HG03175 (cell line): ENCODE data around the gene CDC14A.
A peak's percentile ranks its signal among the peaks of the same experiment; 100 is the strongest.
"Not testable (repeated sequence)": the region's sequence is repeated elsewhere in the genome, so short reads cannot be mapped to it uniquely, and the experiment has no call there.

Experiments
- ATAC-seq: cut with Tn5 transposase; IDR thresholded peaks from one replicate; pipeline ENCODE4 v1.9.1; 2021; ENCODE audit warnings: mild to moderate bottlenecking, moderate library complexity; ENCODE audit not compliant: unreplicated experiment

Gene CDC14A

DNA sequence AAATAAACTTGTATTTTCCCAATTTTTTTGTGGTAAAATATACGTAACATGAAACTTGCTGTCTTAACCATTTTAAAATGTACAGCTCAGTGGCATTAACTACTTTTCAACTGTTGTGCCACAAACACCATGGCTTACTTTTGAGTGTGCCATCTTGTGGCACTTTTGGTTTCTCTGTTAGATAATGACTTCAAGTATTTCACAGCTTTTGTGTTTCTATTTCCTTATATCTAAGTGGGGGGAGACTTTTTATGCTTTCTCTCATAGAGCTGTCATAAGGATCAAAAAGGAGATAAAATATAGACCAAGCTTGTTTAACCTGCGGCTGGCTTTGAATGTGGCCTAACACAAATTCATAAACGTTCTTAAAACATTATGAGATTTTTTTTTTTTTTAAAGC, 44.3 kb downstream of the CDC14A start:
- ATAC-seq: no peak

DNA sequence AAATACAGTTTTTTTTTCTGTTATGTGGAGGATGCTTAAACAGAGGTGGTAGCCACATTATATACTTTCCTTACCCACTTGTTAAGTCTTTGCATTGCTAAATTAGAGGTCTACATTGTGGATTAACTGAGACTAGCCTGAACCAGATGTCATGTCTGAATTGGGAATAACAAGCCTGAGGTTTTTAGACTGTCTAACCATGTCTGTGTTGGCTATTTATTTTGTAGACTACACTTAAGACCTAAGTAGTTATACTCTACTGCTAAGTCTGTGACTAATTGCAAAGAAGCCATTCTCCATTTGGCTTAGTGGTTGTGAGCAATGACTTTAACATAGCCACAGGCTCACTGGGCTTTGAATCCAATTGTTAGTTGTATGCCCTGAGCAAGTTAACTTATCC, 45.4 kb downstream of the CDC14A start:
- no peak for ATAC-seq

DNA sequence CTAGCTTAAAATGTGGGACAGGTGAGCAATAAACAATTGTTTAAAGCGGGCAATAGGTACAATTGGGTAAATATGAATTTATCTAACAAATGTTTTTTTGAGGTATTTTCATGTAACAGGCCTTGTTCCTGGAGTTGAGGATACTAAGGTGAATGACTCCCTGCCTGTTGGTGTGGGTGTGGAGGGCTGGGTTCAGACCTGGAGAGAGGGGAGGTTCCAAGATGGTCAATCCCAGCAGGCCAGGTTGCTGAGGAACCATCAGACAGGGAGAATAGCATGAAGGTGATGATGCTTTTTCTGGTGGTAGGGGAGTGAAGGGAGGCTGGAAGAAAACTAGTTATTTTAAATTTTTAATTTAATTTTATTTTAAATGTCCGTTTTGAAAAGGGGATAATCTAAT, 46.3 kb downstream of the CDC14A start:
- no peak for ATAC-seq

DNA sequence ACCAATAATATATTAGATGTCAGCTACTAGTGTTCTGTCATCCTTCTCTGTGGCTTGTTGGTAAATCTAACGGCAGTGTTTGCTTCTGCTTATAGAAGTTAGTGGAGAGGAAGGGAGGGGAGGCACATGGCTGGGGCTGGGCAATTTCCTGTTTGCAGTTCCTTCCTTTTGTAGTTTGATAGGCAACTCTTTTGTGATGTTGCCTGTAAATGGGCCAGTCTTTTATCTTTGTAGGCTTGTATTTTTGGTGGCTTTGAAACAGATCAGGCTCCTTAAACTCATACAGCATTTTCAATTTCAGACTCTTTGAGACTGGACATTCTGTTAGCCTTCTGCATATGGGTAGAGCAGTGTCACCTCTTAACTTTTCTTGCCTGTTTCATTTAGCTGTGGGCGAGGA, 48.1 kb downstream of the CDC14A start:
- peak; percentile 70 for ATAC-seq

DNA sequence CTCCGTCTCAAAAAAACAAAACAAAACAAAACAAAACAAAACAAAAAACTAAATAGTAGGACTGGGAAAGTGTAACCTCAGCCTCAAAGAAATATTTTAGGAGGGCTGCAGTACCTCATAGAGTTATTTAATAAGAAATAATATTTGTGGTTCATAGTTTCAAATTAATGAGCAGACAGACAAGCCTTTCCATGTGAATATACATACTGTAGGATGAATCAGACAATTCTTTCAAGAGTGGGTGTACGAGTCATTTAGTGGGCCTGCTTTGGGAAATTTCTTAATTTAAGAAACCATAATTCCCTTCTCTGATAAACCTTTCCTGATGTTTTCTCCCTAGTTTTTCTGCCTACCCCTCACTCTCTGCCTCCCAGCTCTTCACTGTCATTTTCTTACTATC, 52.5 kb downstream of the CDC14A start:
- ATAC-seq: no peak

DNA sequence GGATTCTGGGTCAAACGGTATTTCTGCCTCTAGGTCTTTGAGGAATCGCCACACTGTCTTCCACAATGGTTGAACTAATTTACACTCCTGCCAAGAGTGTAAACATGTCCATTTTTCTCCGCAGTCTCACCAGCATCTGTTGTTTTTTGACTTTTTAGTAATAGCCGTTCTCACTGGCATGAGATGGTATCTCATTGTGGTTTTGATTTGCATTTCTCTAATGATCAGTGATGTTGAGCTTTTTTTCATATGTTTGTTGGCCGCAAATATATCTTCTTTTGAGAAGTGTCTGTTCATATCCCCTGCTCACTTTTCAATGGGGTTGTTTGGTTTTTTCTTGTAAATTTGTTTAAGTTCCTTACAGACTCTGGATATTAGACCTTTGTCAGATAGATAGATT, 53.6 kb downstream of the CDC14A start:
- ATAC-seq: not testable (repeated sequence)

DNA sequence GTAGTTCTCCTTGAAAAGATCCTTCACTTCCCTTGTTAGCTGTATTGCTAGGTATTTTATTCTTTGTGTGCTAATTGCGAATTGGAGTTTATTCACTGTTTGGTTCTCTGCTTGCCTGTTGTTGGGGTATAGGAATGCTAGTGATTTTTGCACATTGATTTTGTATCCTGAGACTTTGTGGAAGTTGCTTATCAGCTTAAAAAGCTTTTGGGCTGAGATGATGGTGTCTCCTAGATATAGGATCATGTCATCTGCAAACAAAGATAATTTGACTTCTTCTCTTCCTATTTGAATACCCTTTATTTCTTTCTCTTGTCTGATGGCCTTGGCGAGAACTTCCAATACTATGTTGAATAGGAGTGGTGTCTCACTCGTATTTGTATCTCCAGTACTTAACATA, 55.1 kb downstream of the CDC14A start:
- ATAC-seq: not testable (repeated sequence)

DNA sequence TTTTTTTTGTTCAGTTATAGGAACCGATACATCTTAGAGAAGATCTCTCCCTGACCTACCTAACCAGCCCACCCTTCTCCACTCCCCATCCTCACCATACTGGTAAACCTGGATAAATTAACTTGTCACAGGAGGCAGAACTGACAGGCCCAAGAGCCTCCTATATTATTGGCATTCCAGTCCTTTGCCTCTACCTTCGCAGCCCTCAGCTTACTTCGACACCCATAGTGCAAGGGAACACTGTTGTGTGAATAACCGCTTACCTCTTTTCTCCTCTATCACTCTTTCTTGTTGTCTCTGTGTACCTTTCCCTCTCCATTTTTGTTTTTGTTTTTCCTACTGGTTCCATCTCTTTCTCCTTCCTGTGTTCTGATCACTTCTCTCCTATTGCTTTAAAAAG, 58.7 kb downstream of the CDC14A start:
- no peak for ATAC-seq

DNA sequence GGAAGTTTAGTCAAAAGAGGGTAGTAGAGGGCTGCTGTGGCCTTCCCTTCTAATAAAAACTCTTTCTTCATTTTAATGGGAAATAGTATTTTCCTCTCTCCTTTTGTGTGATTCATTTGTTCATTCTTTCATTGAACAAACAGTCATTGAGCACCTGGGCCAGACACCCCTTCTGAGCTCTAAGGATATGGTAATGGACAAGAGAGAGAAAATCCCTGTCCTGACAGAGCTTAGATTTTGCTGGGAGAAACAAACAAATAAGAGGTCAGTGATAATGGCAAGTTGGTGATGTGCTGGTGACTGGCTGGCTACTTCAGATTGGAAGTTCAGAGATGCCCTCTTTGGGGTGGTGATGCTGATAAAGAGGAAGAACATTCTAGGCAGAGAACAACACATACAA, 59.3 kb downstream of the CDC14A start:
- no peak for ATAC-seq

DNA sequence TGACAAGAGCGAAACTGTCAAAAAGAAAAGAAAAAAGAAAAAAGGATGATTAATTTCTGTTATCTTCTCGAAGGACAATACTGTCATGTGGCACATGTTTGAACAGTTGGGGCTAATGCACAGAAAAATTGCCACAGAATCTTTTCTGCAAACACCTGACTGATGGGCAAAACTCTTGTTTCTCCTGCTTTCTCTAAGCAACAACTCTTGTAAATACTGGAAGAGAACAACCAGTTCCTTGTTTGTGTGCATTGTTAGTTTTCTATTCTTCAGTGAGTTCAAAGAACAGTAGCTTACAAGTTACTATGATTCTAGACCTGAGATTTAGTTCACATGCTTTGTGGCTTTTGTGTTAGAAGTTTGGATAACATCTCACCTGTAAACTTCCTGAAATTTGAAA, 60.7 kb downstream of the CDC14A start:
- no peak for ATAC-seq

DNA sequence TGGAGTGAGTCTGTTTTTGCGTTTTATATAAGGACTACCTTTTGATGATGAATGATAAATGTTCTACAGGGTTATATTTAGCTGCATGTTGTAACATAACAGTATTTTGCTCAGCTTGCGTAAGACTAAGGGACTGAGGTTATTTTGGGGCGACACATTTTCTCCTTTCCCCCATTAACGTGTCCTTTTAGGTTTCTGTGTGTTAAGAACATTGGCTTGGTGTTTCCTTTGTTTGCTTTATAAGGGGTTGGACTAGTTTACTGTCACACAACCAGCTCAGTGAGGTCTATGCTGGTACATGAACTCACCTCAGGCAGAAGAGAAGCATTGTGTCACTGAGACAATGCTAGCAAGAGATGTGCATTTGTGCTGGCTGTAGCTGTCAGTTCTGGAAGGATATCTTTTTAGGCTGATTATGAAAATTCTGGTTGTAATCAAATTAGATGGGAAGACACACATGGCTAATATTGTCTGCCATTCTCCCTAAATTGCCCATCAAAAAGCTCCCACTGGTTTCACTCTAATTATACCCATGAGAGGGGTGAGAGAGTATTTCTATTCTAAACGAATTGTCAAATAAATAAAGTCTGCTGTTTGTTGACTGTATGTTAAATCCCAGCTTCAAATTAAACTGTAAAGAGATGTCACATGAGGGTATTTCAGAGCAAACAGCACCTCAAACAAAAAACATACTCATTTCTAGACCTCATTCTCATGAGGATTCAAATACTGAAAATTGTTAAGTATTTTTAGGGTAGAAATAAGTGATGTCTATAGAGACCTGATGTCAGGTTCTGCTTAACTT, 62.6 kb downstream of the CDC14A start:
- no peak for ATAC-seq

DNA sequence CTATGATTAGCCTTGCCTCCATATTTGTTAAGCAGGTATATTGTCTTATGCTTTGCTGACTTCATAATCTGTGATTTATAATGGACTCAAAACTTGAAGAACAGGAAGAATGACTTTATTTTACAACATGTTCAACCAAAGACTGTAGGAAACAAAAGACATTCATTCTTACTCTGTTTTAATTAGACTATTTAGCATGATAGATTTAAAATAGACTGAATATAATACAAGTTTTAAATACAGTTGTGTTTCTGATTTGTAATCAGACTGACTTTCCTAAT, 63.1 kb downstream of the CDC14A start:
- no peak for ATAC-seq

DNA sequence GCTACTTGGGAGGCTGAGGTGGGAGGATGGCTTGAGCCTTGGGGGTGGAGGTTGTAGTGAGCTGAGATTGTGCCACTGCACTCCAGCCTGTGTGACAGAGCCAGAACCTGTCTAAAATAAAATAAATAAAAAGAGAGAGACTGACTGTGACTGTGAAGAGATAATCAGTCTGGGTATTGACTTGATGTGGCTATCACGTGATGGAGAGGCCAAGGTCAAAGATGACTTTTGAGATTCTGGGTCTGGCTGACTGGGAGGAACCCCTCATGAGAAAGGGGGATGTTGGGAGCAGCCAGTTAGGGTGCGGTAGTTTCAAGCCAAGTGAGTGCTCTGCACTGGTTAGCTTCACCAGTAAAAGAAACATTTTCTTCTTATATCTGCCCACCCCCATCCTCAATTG, 66.8 kb downstream of the CDC14A start:
- ATAC-seq: no peak

DNA sequence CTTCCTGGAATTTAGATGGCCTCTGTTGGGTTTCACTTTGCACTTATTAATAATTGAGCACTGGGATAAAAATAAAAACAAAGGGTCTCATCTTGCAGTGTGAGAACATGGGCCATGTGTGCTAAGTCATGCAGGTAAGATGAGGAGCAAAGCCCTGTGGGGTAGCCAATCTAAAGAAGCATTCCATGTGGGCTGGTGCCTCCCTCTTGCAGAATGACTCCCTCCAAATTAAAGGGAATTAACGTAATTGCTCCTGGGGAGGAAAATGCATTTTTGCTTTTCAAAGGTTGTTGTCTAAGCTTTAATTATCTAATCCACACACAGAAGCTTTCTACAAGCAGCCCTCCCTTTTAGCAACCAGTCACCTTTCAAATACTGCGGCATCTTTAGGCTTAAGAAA, 69.8 kb downstream of the CDC14A start:
- no peak for ATAC-seq

DNA sequence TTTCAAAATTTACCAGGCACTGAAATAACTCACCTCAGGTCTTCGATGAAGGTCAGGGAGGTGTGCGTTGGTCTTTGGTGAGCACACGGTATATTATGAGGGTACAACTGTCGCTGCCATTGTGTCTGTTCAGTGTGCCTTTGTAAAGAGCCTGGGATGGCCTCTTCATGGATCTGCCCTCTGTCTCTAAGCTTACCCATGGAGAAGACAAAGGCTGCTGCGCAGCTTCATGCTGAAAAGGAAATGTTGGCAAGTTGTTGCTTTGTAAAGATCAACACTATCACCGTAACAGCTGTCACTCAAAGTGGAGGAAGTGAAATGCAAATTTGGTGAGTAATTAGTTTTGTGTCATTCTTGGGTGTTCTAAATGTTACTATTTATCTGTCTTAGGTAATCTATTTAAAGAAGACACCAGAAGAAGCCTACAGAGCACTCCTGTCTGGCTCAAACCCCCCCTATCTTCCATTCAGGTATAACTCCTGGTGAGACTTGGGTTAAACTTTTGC, 71.6 kb downstream of the CDC14A start:
- peak; percentile 82 for ATAC-seq

DNA sequence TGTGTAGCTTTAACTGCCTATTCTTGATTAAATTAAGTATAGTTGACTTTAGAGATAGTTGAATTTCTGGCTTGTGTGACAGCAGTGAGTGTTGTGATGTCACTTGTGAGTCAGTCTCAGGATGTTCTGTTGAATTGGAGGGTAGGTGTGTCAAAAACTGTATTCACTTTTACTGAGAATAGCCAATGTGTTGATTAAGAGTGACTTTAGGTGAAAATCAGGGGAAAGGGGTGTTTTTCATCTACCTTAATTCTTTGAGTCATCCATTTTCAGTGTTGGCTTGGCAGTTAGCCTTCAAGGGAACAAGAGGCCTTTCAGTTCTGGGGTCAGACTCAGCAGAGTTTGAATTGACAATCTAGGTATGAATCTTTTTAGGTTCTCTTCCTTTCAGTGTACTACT, 75.9 kb downstream of the CDC14A start:
- ATAC-seq: no peak

DNA sequence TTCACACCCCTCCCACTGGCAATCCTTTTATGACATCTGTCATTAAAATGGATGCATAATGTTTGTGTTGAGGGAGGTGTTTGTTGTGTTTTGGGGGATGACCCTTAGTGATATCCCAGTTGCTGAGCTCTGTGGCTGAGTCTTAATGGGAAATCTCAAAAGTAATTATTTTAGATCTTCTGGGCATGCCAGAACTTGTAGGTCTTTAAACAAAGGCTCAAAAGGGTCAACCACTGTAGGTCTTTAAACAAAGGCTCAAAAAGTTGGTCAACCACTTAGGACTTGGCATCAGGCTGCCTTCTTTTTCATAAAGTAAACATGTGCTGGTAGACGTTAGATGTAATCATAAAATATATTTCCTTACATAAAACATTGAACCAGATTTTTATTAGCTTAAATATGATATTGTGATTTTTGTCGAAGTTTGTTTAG, 78.0 kb downstream of the CDC14A start:
- ATAC-seq: no peak

DNA sequence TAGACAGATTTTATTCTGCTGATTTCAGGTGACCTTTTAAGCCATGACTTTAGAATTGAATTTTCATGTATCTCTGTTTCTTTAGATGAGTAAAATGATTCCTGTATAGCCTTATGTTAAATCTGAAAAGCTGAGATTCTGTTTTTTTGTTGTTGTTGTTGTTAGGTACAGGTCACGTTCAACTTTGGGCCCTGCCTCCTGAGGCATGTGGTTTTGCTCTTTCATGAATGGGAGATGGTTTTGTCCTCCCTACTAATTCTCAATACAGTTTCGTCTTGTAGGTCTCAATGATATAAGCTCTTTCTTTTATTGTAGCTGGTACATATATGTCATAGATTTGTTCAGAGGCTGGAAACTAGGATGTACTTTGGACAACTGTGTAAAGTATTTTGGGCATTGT, 79.6 kb downstream of the CDC14A start:
- ATAC-seq: no peak

DNA sequence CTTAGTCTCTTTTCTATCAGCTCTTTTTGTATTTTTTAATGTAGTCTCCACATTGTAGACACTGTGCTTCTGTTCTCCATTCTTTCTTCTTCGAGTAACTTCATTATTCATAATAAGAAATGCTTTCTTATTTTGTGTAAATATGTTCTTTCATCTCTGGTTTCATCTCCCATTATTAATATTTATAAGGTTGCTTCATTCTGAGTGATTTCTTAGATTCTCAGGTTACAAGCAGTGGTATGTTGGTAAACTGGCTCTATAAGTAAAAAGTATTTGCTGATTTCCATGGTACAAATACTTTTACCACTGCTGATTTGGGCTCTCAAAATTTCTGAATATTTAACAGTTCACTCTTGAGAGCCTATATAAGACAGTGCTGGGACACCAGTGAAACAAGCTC, 81.3 kb downstream of the CDC14A start:
- ATAC-seq: no peak

DNA sequence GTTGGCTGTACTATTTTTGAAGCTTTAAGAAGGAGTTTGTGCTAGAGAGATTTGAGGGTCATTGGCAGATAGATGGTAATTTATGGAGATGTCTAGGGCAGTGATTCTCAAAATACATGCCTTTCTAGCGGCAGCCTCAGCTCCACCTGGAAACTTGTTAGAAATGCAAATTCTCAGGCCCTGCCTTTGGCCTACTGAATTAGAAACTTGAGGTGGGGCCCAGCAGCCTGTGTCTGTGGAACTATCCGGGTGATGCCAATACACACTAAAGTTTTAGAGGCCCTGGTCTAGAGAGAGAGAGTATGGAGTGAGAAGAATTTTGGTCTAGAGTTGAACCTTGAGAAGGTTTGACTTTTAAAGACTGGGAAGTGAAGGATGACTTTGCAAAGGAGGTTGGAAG, 82.5 kb downstream of the CDC14A start:
- no peak for ATAC-seq

DNA sequence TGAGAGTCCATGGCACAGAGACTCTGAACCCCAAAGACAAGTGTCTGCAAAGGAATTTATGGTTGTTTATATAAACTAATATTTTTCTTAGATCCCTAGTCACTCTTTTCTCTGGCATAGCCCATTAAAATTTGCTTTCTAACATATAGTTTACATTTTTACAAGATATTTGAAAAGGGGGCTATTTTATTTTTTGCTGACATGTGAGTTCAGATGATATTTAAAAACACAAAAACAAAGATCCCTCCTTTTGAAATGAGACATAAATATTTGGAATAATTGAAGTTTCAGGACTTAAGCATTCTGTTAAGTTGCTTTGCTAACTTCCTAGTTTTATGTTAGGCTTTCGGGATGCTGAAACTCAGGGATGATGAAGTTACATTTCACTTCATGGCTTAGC, 86.1 kb downstream of the CDC14A start:
- no peak for ATAC-seq

DNA sequence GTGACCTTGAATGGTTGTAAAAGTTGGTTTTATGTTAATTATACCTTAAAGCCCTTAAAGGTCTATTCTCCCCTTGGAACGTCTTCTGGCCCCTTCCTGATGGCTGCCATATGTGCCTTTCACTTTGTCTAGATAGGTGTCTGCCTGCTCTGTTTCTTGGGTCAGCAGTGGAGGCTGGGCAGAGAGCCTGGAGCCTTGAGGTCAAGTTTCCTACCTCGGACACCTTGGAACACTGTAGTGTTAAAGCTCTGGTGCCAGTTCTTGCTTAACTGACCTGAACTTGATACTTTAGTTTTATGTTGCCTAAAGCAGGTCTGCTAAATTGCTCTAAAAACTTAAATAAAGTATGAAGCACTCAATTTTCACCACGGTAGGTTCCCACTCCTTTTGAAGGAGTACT, 86.5 kb downstream of the CDC14A start:
- no peak for ATAC-seq
